Liver (tissue), 9 donors: ENCODE results near the gene KCNN3. TPM values are rescaled to one million over a fixed set of nuclear protein-coding genes. Genes with fewer than 3 reads are reported as not detected.

Source experiments
- DNase-seq: peaks from one replicate; pipeline ENCODE4 v3.0.0-alpha.2; 2017; ENCODE audit warnings: low spot score
- H3K27ac ChIP-seq, 2 donors: one replicate each; pipeline ENCODE4 v1.7.0; 2013; ENCODE audit warnings: inconsistent platforms in 2 of 2, low read length in 2 of 2, control low read depth in 1 of 2, low read depth in 1 of 2, mild to moderate bottlenecking in 1 of 2
- H3K27me3 ChIP-seq, 4 donors: one replicate each; pipeline versions ENCODE4 v1.6.1 to v1.7.0; 2013; ENCODE audit warnings: low read length in 3 of 4, inconsistent platforms in 1 of 4, mild to moderate bottlenecking in 1 of 4, moderate library complexity in 1 of 4; ENCODE audit not compliant: control insufficient read depth in 4 of 4, insufficient read depth in 4 of 4
- H3K36me3 ChIP-seq, 4 donors: one replicate each; pipeline versions ENCODE4 v1.6.1 to v1.7.0; 2013; ENCODE audit warnings: low read length in 3 of 4, mild to moderate bottlenecking in 3 of 4, low read depth in 1 of 4, moderate library complexity in 1 of 4; ENCODE audit not compliant: control insufficient read depth in 4 of 4, insufficient read depth in 3 of 4
- H3K4me1 ChIP-seq, 4 donors: one replicate each; pipeline versions ENCODE4 v1.6.1 to v1.7.0; 2013; ENCODE audit warnings: low read length in 3 of 4, mild to moderate bottlenecking in 3 of 4, moderate library complexity in 1 of 4; ENCODE audit not compliant: control insufficient read depth in 4 of 4, insufficient read depth in 4 of 4
- H3K4me3 ChIP-seq, 3 donors: one replicate each; pipeline versions ENCODE4 v1.6.1 to v1.7.0; 2013; ENCODE audit warnings: low read length in 3 of 3, control low read depth in 1 of 3, low read depth in 1 of 3, mild to moderate bottlenecking in 1 of 3
- H3K9ac ChIP-seq, 2 donors: one replicate each; pipeline ENCODE4 v1.7.0; 2013; ENCODE audit warnings: low read length in 2 of 2, mild to moderate bottlenecking in 2 of 2, moderate library complexity in 2 of 2, control low read depth in 1 of 2, low read depth in 1 of 2
- H3K9me3 ChIP-seq, 4 donors: one replicate each; pipeline versions ENCODE4 v1.6.1 to v1.7.0; 2013; ENCODE audit warnings: low read length in 3 of 4; ENCODE audit not compliant: control insufficient read depth in 4 of 4
- ATF3 ChIP-seq: IDR thresholded peaks from 2 replicates; pipeline ENCODE4 v1.6.1; 2016; ENCODE audit warnings: antibody characterized with exemption
- EGR1 ChIP-seq, 2 donors: IDR thresholded peaks; 2 replicates each; pipeline ENCODE4 v1.6.1; 2016 to 2018; ENCODE audit warnings: antibody characterized with exemption in 2 of 2, low read depth in 2 of 2
- FOXA1 ChIP-seq: IDR thresholded peaks from 2 replicates; pipeline ENCODE4 v1.6.1; 2016; ENCODE audit warnings: antibody characterized with exemption
- GABPA ChIP-seq, 2 donors: IDR thresholded peaks in 1 of 2; conservative IDR thresholded peaks in 1 of 2; 2 replicates each; pipeline ENCODE4 v1.6.1; 2016; ENCODE audit warnings: antibody characterized with exemption in 2 of 2, mild to moderate bottlenecking in 1 of 2, moderate library complexity in 1 of 2
- JUND ChIP-seq, 2 donors: IDR thresholded peaks; 2 replicates each; pipeline ENCODE4 v1.6.1; 2016; ENCODE audit warnings: antibody characterized with exemption in 2 of 2
- NR2F2 ChIP-seq: IDR thresholded peaks from 2 replicates; pipeline ENCODE4 v1.6.1; 2016; ENCODE audit warnings: antibody characterized with exemption
- RAD21 ChIP-seq, 2 donors: IDR thresholded peaks; 2 replicates each; pipeline ENCODE4 v1.6.1; 2016; ENCODE audit warnings: antibody characterized with exemption in 2 of 2, mild to moderate bottlenecking in 2 of 2
- RXRA ChIP-seq, 2 donors: IDR thresholded peaks; 2 replicates each; pipeline ENCODE4 v1.6.1; 2017 to 2018; ENCODE audit warnings: antibody characterized with exemption in 2 of 2, mild to moderate bottlenecking in 1 of 2
- SP1 ChIP-seq: IDR thresholded peaks from 2 replicates; pipeline ENCODE4 v1.6.1; 2018; ENCODE audit warnings: antibody characterized with exemption, mild to moderate bottlenecking
- TAF1 ChIP-seq: conservative IDR thresholded peaks from 2 replicates; pipeline ENCODE4 v1.6.1; 2016; ENCODE audit warnings: antibody characterized with exemption, mild to moderate bottlenecking
- YY1 ChIP-seq: IDR thresholded peaks from 2 replicates; pipeline ENCODE4 v1.6.1; 2016; ENCODE audit warnings: antibody characterized with exemption, mild to moderate bottlenecking
- WGBS: extraction: QIAGEN DNeasy Blood & Tissue Kit; methylation state at CpG from one replicate; pipeline ENCODE4 v1.1.7; 2013; 5-methylcytosine and 5-hydroxymethylcytosine counted together
- polyA plus RNA-seq, 2 donors: library from polyadenylated mRNA; stranded (reverse) in 1 of 2; unstranded in 1 of 2; fragments of 200-250 nt in 1 of 2; fragments of >200 nt in 1 of 2; fragmentation: Nextera tagmentation in 1 of 2; extraction: Ambion mirVana in 1 of 2; gene quantifications; one replicate each; pipeline versions ENCODE4 v1.2.1 to v1.2.3, GENCODE V29; 2013 to 2015
- total RNA-seq, 2 donors: library from RNA; depleted of rRNA; stranded (reverse); fragments of >200 nt; gene quantifications; one replicate each; pipeline ENCODE4 v1.2.3, GENCODE V29; 2014
- TF ChIP-seq, protein P1 (sequence below): IDR thresholded peaks from 2 replicates; pipeline ENCODE4 v1.6.1; 2016; ENCODE audit warnings: antibody characterized with exemption
- TF ChIP-seq, protein P2 (sequence below): IDR thresholded peaks from 2 replicates; pipeline ENCODE4 v1.6.1; 2016; ENCODE audit warnings: antibody characterized with exemption, mild to moderate bottlenecking
- TF ChIP-seq, protein P3 (sequence below): fragments of 150-350 bp; IDR thresholded peaks from 2 replicates; pipeline ENCODE4 v1.5.1; 2017; ENCODE audit warnings: improper control_type of control experiment, low read depth, low read length; ENCODE audit not compliant: missing input control
- donor health status: healthy.
- donor health status: healthy.
- donor health status: healthy.
- donor health status: healthy.
- donor health status: healthy.

Gene KCNN3
- total and polyA plus RNA-seq, 4 donors: 0.09 to 0.68 (median 0.15) TPM

GRCh38 chr1:154886281-154887015 is 16.4 kb upstream of the KCNN3 start:
- no peak overlapping the region for H3K4me3 ChIP-seq
- no peak for TF ChIP-seq RXRA (IDR thresholded peaks at IDR 0.05)
- TF ChIP-seq, protein P1, sequence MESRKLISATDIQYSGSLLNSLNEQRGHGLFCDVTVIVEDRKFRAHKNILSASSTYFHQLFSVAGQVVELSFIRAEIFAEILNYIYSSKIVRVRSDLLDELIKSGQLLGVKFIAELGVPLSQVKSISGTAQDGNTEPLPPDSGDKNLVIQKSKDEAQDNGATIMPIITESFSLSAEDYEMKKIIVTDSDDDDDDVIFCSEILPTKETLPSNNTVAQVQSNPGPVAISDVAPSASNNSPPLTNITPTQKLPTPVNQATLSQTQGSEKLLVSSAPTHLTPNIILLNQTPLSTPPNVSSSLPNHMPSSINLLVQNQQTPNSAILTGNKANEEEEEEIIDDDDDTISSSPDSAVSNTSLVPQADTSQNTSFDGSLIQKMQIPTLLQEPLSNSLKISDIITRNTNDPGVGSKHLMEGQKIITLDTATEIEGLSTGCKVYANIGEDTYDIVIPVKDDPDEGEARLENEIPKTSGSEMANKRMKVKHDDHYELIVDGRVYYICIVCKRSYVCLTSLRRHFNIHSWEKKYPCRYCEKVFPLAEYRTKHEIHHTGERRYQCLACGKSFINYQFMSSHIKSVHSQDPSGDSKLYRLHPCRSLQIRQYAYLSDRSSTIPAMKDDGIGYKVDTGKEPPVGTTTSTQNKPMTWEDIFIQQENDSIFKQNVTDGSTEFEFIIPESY: no peak
- no peak for TF ChIP-seq FOXA1
- no peaks in the 10 kb centered on the region for H3K36me3 ChIP-seq
- no peaks in the 10 kb centered on the region for H3K9me3 ChIP-seq
- 74% methylated on average over 5 of the region's 5 CpGs for WGBS
- no peaks in the 10 kb centered on the region for H3K27me3 ChIP-seq
- H3K4me1 ChIP-seq: peaks cover 0 to 3% (median 0%) of the 10 kb centered on the region in 4 donors
- no peak overlapping the region for H3K9ac ChIP-seq
- no peak overlapping the region for H3K27ac ChIP-seq
- DNase-seq: no peak

- Histone ChIP-seq H3K4me1 (peaks cover 0 to 3% (median 0%) of the 10 kb centered on the region in 4 donors), H3K9me3 (no peaks in the 10 kb centered on the region), H3K9ac (no peak overlapping the region), H3K27me3 (no peaks in the 10 kb centered on the region), H3K27ac (no peak overlapping the region), H3K4me3 (no peak overlapping the region), H3K36me3 (no peaks in the 10 kb centered on the region)
- WGBS: 59% methylated on average over 6 of the region's 6 CpGs
- no peak for DNase-seq
- peak; percentile 74 for TF ChIP-seq NR2F2
- TF ChIP-seq YY1: no peak
- TF ChIP-seq SP1: no peak
Observed at GRCh38 chr1:154884869-154885701, 15.0 kb upstream of the KCNN3 start.

DNA sequence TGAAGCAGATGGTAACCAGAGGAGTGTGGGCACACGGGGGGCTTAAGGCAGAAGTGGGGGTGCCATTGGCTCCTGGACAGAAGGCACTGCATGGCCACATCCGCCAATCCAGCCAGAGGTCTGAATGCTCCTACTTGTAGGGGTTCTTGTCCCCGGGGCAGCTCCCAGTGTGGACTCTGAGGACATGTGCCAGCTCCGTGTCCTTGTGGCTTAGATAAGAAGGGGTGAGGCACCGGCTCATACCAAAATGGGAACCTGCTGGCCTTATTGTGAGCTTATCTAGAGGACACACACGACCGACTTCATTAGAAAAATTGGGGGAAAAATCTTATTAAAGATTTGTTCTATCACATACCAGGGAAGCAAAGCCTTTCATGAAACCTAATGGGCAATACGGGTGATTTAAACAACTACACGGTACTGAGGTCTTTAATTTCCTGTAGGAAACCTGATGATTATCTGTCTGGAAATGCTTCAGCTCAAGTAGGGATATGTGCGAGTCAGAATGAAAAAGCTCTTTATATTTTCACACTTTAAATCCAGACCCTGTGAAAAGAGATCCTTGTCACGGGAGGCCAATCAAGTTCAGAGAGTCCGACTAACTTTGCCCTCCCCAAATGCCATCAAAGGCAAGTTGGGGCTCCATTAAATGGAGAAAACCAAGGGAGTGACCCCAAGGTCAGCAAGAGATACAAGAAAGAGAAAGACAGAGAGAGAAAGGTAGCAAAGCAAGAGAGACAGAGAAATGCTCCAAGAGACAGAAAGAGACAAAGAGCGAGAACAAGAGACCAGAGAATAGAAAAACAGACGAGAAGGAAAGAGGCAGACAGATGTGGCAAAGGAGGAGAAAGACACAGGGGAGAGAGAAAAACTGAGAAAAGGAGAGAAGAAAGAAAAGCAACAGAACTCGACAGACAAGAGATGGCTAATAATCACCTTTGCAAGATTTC is 14.1 kb upstream of the KCNN3 start:
- no peak overlapping the region for H3K9ac ChIP-seq
- TF ChIP-seq RAD21 (IDR thresholded peaks at IDR 0.05): no peak
- no peak for TF ChIP-seq TAF1
- TF ChIP-seq YY1: no peak
- TF ChIP-seq NR2F2: no peak
- no peak for TF ChIP-seq SP1
- TF ChIP-seq EGR1 (IDR thresholded peaks at IDR 0.05; ENCODE audit: low read depth in 2 of 2): no peak
- no peak for TF ChIP-seq ATF3
- no peak for TF ChIP-seq JUND (IDR thresholded peaks at IDR 0.05)
- TF ChIP-seq, protein P2, sequence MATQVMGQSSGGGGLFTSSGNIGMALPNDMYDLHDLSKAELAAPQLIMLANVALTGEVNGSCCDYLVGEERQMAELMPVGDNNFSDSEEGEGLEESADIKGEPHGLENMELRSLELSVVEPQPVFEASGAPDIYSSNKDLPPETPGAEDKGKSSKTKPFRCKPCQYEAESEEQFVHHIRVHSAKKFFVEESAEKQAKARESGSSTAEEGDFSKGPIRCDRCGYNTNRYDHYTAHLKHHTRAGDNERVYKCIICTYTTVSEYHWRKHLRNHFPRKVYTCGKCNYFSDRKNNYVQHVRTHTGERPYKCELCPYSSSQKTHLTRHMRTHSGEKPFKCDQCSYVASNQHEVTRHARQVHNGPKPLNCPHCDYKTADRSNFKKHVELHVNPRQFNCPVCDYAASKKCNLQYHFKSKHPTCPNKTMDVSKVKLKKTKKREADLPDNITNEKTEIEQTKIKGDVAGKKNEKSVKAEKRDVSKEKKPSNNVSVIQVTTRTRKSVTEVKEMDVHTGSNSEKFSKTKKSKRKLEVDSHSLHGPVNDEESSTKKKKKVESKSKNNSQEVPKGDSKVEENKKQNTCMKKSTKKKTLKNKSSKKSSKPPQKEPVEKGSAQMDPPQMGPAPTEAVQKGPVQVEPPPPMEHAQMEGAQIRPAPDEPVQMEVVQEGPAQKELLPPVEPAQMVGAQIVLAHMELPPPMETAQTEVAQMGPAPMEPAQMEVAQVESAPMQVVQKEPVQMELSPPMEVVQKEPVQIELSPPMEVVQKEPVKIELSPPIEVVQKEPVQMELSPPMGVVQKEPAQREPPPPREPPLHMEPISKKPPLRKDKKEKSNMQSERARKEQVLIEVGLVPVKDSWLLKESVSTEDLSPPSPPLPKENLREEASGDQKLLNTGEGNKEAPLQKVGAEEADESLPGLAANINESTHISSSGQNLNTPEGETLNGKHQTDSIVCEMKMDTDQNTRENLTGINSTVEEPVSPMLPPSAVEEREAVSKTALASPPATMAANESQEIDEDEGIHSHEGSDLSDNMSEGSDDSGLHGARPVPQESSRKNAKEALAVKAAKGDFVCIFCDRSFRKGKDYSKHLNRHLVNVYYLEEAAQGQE: no peak
- TF ChIP-seq, protein P3, sequence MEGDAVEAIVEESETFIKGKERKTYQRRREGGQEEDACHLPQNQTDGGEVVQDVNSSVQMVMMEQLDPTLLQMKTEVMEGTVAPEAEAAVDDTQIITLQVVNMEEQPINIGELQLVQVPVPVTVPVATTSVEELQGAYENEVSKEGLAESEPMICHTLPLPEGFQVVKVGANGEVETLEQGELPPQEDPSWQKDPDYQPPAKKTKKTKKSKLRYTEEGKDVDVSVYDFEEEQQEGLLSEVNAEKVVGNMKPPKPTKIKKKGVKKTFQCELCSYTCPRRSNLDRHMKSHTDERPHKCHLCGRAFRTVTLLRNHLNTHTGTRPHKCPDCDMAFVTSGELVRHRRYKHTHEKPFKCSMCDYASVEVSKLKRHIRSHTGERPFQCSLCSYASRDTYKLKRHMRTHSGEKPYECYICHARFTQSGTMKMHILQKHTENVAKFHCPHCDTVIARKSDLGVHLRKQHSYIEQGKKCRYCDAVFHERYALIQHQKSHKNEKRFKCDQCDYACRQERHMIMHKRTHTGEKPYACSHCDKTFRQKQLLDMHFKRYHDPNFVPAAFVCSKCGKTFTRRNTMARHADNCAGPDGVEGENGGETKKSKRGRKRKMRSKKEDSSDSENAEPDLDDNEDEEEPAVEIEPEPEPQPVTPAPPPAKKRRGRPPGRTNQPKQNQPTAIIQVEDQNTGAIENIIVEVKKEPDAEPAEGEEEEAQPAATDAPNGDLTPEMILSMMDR: no peak
- TF ChIP-seq GABPA (IDR thresholded peaks at IDR 0.05 in 1 of 2, conservative IDR thresholded peaks at IDR 0.05 in 1 of 2): no peak

More for the DNA sequence above, 14.1 kb upstream of the KCNN3 start:
- Histone ChIP-seq H3K27ac (no peak overlapping the region), H3K4me1 (peaks cover 0 to 3% (median 0%) of the 10 kb centered on the region in 4 donors), H3K9me3 (no peaks in the 10 kb centered on the region), H3K4me3 (no peak overlapping the region), H3K36me3 (no peaks in the 10 kb centered on the region), H3K27me3 (no peaks in the 10 kb centered on the region)
- 79% methylated on average over 15 of the region's 15 CpGs for WGBS
- DNase-seq: no peak
